HG03196 (cell line): Measurements from ENCODE around the gene SETBP1.

Experiments
- ATAC-seq: cut with Tn5 transposase; IDR thresholded peaks from one replicate; pipeline ENCODE4 v1.9.1; 2021; ENCODE audit not compliant: unreplicated experiment

SETBP1 gene

GRCh38 chr18:45100321-45101105 lies 419.8 kb downstream of the SETBP1 start:
- no peak for ATAC-seq

GRCh38 chr18:45102126-45102525 lies 421.4 kb downstream of the SETBP1 start:
- ATAC-seq: no peak

- no peak for ATAC-seq
Observed at GRCh38 chr18:45102863-45103262, 422.2 kb downstream of the SETBP1 start.

- peak; percentile 35 for ATAC-seq
Observed at GRCh38 chr18:45103319-45104048, 422.8 kb downstream of the SETBP1 start.

GRCh38 chr18:45104049-45104395 lies 423.3 kb downstream of the SETBP1 start:
- ATAC-seq: peak; percentile 28

GRCh38 chr18:45106331-45106774 lies 425.7 kb downstream of the SETBP1 start:
- ATAC-seq: peak; percentile 90

- ATAC-seq: no peak
Observed at GRCh38 chr18:45107425-45107824, 426.7 kb downstream of the SETBP1 start.

- no peak for ATAC-seq
Observed at GRCh38 chr18:45108754-45109153, 428.1 kb downstream of the SETBP1 start.

- no peak for ATAC-seq
Observed at GRCh38 chr18:45109271-45109670, 428.6 kb downstream of the SETBP1 start.

GRCh38 chr18:45109706-45110105 lies 429.0 kb downstream of the SETBP1 start:
- ATAC-seq: no peak

GRCh38 chr18:45110577-45111501 lies 430.2 kb downstream of the SETBP1 start:
- no peak for ATAC-seq

GRCh38 chr18:45111502-45111848 lies 430.8 kb downstream of the SETBP1 start:
- no peak for ATAC-seq

- no peak for ATAC-seq
Observed at GRCh38 chr18:45112682-45113081, 432.0 kb downstream of the SETBP1 start.

- ATAC-seq: no peak
Observed at GRCh38 chr18:45116116-45116515, 435.4 kb downstream of the SETBP1 start.
